HG03060 (cell line): ENCODE measurements around the gene BRSK2.

Source experiments
- ATAC-seq: cut with Tn5 transposase; IDR thresholded peaks from one replicate; pipeline ENCODE4 v1.9.1; 2021; ENCODE audit warnings: low read depth, moderate number of reproducible peaks; ENCODE audit not compliant: unreplicated experiment

The BRSK2 gene

DNA sequence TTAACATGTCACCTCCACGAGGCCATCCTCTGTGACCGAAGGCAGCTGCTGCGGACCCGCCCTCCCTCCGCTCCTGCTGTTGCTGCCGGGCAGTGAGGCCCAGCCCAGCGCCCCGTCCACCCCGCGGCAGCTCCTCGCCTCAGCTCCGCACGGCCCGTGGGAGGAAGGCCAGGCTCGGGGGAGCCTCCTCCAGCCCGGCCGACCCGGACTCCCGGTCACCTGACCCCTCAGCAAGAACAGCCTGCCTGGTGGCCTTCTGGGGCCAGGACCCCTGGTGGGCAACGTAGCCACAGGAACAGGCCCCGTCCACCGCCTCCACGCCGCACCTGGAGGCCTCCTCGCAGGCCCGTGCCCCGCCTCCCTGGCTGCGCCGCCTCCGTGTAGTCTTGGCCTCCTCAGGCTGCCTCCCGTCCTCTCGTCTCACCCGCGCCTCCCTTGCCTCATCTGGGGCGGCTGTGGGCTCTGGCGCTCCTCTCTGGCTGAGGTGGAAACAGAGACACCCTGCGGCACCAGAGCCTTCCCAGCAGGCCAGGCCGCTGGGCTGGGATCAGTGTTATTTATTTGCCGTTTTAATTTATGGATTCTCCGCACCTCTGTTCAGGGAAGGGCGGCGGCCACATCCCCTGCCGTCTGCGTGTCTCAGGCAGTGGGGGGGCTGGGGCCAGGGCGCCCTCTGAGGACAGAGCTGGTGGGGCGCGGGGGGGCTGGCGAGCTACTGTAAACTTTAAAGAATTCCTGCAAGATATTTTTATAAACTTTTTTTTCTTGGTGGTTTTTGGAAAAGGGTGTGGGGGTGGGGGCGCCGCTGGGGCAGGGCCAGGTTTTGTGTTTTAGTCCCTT, 71.5 kb downstream of the BRSK2 start:
- no peak for ATAC-seq

GRCh38 chr11:1461826-1462697, 72.3 kb downstream of the BRSK2 start:
- no peak for ATAC-seq

DNA sequence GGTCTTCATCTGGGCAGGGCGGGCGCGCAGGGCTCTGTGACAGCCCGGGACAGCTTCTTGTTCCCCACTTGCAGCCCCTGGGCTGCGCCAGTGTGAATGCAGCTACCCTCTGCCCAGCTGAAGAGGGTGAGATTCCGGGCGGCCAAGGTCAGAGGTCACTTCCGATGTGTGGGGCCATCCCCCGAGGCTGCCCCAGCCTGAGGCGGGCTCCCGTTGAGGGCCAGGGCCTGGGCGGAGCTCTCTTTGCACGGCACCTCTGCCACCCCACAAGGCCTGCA, 72.9 kb downstream of the BRSK2 start:
- no peak for ATAC-seq

- no peak for ATAC-seq
Measured at GRCh38 chr11:1463056-1463455, 73.3 kb downstream of the BRSK2 start.

GRCh38 chr11:1466784-1467183, 77.0 kb downstream of the BRSK2 start:
- no peak for ATAC-seq

DNA sequence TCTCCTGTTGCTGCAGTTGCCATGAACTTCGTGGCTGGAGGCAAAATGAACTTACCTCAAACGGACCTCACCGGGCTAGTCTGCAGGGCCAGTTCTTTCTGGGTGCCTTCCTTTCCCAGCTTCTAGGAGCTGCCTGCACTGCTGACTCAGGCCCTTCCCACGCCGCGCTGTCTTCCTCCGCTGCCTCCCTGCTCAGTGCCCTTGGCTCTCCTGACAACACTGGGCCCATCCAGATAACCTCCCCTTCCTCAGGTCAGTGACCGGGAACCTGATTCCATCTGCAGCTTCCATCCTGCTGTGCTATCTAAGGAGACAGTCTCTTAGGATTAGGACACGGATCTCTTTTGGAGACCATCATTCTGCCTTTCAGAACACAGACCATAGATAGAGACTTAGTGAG, 77.5 kb downstream of the BRSK2 start:
- no peak for ATAC-seq

- ATAC-seq: no peak
Measured at GRCh38 chr11:1468002-1468401, 78.3 kb downstream of the BRSK2 start.

GRCh38 chr11:1468473-1469066, 78.8 kb downstream of the BRSK2 start:
- ATAC-seq: no peak

- ATAC-seq: no peak
Measured at GRCh38 chr11:1469287-1469910, 79.7 kb downstream of the BRSK2 start.

DNA sequence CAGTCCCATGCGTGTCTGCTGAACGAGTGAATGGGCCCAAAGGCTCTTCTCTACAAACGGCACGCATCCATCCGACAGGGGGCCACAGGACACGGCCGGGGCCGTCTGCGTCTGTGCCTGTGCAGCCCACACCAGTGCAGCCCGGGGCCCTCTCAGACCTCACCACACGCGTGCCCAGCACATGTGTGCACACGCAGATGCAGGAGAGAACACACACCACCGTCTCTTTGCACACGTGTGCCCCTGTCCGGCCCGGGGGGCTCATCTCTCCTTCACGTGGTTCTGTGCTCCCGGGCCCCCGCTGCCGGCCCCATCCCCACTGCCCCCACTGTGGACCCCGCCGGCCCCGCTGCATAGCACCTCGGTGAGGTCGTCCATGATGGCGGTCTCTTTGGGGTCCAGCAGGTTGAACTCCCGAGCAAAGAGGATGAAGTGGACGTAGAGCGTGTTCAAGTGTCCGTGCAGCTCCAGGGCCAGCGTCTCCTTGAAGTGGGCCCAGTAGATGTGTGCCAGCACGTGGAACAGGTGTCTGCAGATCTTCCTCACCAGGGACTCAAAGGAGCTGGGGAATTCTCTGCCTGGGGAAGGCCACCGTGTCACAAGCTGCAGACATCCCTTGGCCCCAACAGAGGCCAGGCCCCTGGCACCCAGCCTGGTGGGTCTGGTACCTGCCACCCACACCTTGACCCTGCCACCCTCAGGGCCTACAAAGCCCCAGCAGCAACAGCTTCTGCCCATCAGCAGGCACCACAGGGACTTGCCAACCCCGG, 80.4 kb downstream of the BRSK2 start:
- no peak for ATAC-seq

DNA sequence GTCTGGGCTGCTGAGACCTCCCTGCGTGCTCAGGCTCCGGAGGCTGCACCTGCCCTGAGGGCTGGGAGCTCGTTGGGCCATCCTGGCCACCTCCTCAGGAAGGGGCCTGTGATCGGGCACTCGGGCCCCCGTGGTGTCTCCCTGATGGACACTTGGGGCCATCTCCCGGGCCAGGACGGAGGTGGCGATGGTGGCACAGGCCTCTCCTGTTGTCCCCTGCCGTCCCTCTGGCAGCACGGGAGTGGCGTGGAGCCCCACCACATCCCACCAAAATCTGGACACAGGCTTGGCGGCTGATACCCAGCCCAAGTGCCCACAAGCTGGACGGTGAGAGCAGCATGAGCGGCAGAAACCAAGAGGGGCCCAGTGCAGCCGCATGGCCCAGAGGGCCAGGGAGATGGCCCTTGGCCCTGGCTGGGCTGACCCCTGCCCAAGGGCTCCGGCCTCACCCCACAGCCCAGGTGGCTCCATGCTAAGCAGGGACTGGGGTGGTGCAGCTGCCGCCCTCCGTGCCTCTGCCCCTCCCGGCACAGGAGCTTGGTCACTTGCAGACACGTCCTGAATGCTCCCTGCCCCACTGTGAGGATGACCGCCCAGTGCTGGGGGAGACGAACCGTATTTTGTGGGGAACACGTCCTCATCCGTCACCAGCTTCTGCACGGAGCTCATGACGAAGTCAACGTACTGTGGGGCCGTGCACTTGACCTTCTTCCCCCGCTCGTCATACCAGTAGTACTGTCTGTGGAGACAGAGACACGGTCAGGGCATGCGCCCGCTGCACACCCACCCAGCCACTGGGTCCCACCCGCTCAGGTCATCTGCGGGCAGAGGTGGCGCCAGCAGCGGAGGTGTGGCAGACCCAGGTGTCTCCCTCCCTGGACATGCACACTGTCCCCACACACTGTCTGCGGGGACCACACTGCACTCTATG, 81.2 kb downstream of the BRSK2 start:
- ATAC-seq: no peak

- no peak for ATAC-seq
Measured at GRCh38 chr11:1471736-1472135, 82.0 kb downstream of the BRSK2 start.

DNA sequence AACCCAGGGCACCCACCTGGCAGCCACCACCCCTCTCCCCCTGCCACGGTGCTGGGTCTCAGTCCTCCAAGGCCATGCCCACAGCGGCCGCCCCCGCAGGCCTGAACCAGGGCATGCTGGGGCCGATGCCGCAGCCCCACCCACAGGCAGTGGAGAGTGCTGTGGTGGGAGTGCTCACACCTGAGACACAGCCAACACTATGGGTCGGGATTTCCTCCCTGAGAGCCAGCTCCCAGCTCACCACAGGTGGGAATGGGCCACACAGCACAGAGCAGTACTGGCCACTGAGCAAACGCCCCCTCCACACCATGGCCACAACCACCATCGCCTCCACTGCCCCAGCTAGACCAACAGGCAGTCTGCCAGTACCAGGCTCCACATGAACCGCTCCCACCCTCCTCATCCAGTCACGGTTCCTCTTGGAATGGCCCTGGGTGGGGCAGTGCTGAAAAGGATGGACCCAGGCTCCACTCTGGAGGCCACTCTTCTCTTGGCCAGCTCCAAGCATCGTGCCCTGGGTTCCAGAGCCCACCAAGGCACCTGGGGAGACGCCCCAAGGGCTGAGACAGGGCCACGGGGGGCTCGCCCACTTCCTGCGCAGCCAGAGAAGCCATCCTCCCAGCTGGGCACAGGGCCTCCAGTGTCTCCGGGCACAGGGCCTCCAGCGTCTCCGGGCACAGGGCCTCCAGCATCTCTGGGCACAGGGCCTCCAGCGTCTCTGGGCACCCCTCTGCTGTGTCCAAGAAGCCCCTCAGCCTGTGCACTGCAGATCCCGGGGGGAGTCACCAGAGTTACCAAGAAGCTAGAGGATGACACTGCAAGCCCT, 82.7 kb downstream of the BRSK2 start:
- ATAC-seq: no peak

GRCh38 chr11:1473011-1473628, 83.4 kb downstream of the BRSK2 start:
- no peak for ATAC-seq

GRCh38 chr11:1473786-1474185, 84.1 kb downstream of the BRSK2 start:
- ATAC-seq: no peak

- ATAC-seq: no peak
Measured at GRCh38 chr11:1475841-1476240, 86.1 kb downstream of the BRSK2 start.

DNA sequence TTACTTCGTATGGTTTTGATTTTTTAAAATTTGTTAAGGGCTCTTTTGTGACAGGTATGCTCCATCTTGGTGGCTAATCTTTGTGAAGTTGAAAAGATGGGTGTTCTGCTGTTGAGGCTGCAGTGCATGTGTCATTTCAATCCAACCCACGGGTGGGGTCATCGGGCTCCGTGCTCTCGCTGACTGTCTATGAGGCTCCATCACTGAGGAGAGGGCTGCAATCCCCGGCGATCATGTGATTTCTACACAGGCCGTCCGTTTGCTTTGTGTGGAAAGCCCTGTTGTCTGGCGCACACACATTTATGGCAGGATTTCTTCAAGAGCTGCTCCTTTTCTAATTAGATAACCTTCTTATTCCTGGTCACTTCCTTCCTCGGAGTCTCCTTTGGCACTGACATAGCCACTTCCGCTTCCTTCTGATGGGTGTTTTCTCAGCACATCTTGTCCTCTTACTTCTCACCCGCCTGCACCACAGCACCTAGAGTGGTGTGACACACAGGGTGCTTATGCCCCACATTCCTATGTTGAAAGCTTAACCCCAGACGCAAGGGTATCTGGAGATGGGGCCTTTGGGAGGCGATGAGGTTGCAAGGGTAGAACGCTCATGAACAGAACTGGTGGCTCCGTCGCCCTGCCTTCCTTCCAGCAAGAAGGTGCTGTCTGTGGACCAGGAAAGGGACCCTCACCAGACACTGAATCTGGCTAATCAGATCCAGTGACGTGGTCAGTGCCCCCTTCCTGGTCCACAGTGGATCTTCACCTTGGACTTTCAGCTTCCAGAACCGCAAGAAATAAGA, 87.4 kb downstream of the BRSK2 start:
- ATAC-seq: no peak
